Measurements from ENCODE around the gene CAST.
"Not testable (repeated sequence)": the region's sequence is repeated elsewhere in the genome, so short reads cannot be mapped to it uniquely, and the experiment has no call there.

Gene CAST

GRCh38 chr5:96783326-96783725, 121.2 kb downstream of the CAST start:
- no peak for DNase-seq (ENCODE audit: low read depth)

GRCh38 chr5:96785326-96786109, 123.3 kb downstream of the CAST start:
- no peak for DNase-seq (ENCODE audit: low read depth)

GRCh38 chr5:96788112-96788749, 126.1 kb downstream of the CAST start:
- DNase-seq (ENCODE audit: low read depth), result no peak

- DNase-seq (ENCODE audit: low read depth), result no peak
These were observed 127.7 kb downstream of the CAST start for GRCh38 chr5:96789794-96790330.

GRCh38 chr5:96790961-96791504, 128.9 kb downstream of the CAST start:
- no peak for DNase-seq (ENCODE audit: low read depth)

GRCh38 chr5:96794757-96795156, 132.6 kb downstream of the CAST start:
- DNase-seq (ENCODE audit: low read depth), result peak; percentile 49

- DNase-seq (ENCODE audit: low read depth), result no peak
These were observed 133.4 kb downstream of the CAST start for GRCh38 chr5:96795626-96796025.

- DNase-seq (ENCODE audit: low read depth), result no peak
These were observed 134.3 kb downstream of the CAST start for GRCh38 chr5:96796434-96796833.

GRCh38 chr5:96801718-96802117, 139.5 kb downstream of the CAST start:
- DNase-seq (ENCODE audit: low read depth), result not testable (repeated sequence)

GRCh38 chr5:96807075-96807654, 145.0 kb downstream of the CAST start:
- peak; percentile 29 for DNase-seq (ENCODE audit: low read depth)

- no peak for DNase-seq (ENCODE audit: low read depth)
These were observed 146.3 kb downstream of the CAST start for GRCh38 chr5:96808541-96808828.

- DNase-seq (ENCODE audit: low read depth), result no peak
These were observed 146.8 kb downstream of the CAST start for GRCh38 chr5:96808868-96809558.

- DNase-seq (ENCODE audit: low read depth), result no peak
These were observed 147.7 kb downstream of the CAST start for GRCh38 chr5:96809921-96810320.

GRCh38 chr5:96812851-96813250, 150.7 kb downstream of the CAST start:
- no peak for DNase-seq (ENCODE audit: low read depth)

- DNase-seq (ENCODE audit: low read depth), result no peak
These were observed 151.9 kb downstream of the CAST start for GRCh38 chr5:96814041-96814440.

GRCh38 chr5:96816411-96816939, 154.3 kb downstream of the CAST start:
- DNase-seq (ENCODE audit: low read depth), result peak; percentile 36

- no peak for DNase-seq (ENCODE audit: low read depth)
These were observed 154.8 kb downstream of the CAST start for GRCh38 chr5:96816991-96817390.

GRCh38 chr5:96817506-96817905, 155.3 kb downstream of the CAST start:
- DNase-seq (ENCODE audit: low read depth), result no peak

- DNase-seq (ENCODE audit: low read depth), result no peak
These were observed 156.1 kb downstream of the CAST start for GRCh38 chr5:96818125-96818788.

- no peak for DNase-seq (ENCODE audit: low read depth)
These were observed 157.6 kb downstream of the CAST start for GRCh38 chr5:96819806-96820205.

- DNase-seq (ENCODE audit: low read depth), result no peak
These were observed 159.2 kb downstream of the CAST start for GRCh38 chr5:96821260-96821916.

Measured in activated T-cell treated with anti-CD3 and anti-CD28 coated beads for 24 hours (primary cell).